ENCODE data around the gene AMBN.
"Not testable (repeated sequence)": the region's sequence is repeated elsewhere in the genome, so short reads cannot be mapped to it uniquely, and the experiment has no call there.

AMBN gene

GRCh38 chr4:70608324-70608723 lies 16.3 kb downstream of the AMBN start:
- DNase-seq (ENCODE audit: low read depth, low spot score): no peak

GRCh38 chr4:70613306-70614183 lies 21.5 kb downstream of the AMBN start:
- DNase-seq (ENCODE audit: low read depth, low spot score): no peak

- DNase-seq (ENCODE audit: low read depth, low spot score): no peak
Measured at GRCh38 chr4:70614184-70614555, 22.1 kb downstream of the AMBN start.

DNA sequence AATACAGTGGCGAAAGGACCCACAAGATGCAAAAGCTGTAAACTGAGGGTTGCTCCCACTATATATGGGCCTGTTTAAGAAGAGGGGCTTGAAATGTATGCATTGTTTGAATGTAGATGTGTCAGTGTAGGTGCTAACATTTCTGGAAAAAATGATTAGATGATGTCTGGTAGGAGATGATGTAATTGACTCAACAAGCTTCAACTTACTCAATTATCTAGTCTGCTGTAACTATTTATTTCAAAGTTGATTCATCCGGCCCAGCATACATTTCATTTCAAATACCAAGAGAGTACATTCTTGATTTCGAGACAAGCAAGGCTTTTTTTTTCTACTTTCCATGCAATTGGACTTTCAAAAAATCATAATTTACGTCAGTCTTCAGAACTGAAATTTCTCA lies 27.2 kb downstream of the AMBN start:
- no peak for DNase-seq (ENCODE audit: low read depth, low spot score)

DNA sequence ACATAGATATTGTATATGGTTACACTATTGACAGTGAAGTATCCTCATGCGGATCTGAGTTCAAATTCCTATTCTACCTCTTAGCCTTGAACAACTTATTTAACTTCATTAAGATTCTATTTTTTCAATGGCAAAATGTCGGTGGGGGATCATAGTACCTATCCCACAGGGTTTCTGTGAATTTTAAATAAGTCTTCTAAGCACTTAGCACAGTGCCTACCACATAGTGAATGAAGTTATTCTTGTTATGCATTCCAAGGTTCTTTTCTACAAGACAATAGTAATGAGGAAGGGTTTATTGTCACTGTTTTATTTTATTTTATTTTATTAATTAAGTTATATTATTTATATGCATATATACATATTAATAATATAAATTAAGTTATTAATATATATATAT lies 27.7 kb downstream of the AMBN start:
- DNase-seq (ENCODE audit: low read depth, low spot score): no peak

- DNase-seq (ENCODE audit: low read depth, low spot score): no peak
Measured at GRCh38 chr4:70623323-70623722, 31.3 kb downstream of the AMBN start.

DNA sequence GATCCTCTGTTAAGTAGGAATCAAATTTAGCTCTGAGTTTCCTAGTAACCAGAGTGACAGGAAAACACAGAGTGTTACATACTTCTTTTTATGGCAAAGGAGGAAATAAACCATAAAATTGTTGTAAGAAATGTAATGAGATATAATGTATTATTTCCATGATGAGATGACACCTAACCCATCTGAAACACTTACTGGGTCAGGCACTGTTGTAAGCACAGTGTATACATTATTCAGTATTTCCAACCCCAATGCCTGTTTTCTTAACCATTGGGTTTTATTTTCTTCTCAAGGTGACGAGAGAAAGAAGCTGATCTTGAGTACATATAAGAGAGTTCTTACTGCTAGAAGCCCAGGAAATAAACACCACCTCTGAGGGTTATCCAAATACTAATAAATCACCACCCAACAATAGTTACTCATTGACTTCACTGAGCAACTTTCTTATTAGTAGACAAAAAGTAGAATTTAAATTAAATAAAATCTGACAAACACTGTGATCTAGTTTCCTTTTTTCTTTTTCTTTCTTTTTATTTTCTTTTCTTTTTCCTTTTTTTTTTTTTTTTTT lies 32.3 kb downstream of the AMBN start:
- DNase-seq (ENCODE audit: low read depth, low spot score): no peak

DNA sequence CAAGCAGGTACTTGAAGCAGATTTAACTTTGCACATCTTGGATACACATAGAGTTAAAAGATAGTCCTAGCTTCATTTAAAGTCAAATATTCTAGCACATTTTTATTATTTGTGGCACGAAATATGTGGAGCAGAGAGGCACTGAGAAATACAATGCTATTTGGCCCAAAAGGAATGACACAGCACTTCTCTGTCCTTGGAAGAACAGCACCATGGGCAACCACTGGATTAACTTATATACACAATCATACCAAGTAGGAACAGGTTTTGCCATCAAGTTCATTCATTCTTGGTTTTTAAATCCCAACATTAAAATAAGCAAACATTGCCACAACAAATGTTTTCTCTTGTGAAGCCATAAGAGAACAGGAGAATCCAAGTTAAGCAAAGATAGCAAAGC lies 35.6 kb downstream of the AMBN start:
- no peak for DNase-seq (ENCODE audit: low read depth, low spot score)

- DNase-seq (ENCODE audit: low read depth, low spot score): no peak
Measured at GRCh38 chr4:70628444-70628843, 36.4 kb downstream of the AMBN start, which contains the start of gene ENAM. ENAM (plus strand) TSS chr4:70628744; CDS start chr4:70629501, 757 bp downstream.

GRCh38 chr4:70629469-70630090 lies 37.5 kb downstream of the AMBN start:
- no peak for DNase-seq (ENCODE audit: low read depth, low spot score)

- no peak for DNase-seq (ENCODE audit: low read depth, low spot score)
Measured at GRCh38 chr4:70630162-70630561, 38.1 kb downstream of the AMBN start.

DNA sequence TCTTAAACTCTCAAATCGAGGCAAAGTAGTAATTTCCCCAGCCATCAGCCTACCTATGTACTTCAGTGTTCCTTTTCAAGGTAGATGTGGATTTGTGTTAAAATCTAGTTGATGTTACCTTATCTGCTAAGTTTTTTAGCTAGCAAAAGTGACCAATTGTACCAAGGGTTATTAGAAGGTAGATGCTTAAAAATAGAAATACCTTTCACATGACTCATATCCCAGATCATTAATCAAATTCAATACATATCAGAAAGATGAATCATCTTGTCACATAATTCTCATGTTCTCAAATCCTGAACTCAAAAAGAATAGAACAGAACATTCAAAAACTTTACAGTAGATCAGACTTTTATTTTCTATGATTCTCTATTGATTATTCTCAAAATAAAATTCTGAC lies 40.0 kb downstream of the AMBN start:
- peak; percentile 59 for DNase-seq (ENCODE audit: low read depth, low spot score)

DNA sequence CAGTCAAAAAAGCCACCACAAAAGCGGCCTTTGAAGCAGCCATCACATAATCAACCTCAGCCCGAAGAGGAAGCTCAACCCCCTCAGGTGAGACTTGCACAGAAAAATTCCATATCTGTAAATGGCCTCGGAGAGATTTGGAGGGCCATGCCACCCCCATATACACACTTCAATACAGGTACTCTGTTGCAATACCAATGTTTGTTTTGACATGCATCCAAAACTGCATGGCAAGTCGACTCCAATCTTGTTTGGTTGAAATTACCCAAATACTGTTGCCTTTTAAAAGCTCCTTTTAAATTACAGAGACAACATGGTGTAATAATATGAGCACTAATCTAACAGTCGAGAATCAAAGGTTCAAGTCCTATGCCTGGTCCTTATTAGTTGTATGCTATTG lies 42.4 kb downstream of the AMBN start:
- no peak for DNase-seq (ENCODE audit: low read depth, low spot score)

GRCh38 chr4:70637239-70637913 lies 45.3 kb downstream of the AMBN start:
- DNase-seq (ENCODE audit: low read depth, low spot score): no peak

DNA sequence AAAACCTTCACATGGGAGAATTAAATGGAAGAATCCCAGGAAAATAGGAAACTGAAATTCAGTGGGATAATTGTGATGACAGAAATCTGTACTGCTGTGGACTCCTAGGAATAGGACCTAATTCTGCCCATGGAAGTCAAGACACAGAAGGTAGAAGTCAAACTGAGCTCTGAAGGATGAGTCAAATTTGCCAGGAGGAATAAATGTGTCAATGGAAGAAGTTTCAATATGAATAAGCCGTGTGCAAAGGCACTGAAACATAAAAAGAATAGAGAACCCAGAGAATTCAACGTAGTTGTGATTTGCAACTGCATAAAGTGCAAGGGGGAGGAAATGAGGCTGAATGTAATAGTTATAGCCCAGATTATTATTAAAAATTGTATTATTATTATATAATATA lies 48.1 kb downstream of the AMBN start:
- DNase-seq (ENCODE audit: low read depth, low spot score): no peak

GRCh38 chr4:70650741-70651140 lies 58.7 kb downstream of the AMBN start:
- DNase-seq (ENCODE audit: low read depth, low spot score): not testable (repeated sequence)

GRCh38 chr4:70651864-70652506 lies 59.9 kb downstream of the AMBN start:
- peak; percentile 39 for DNase-seq (ENCODE audit: low read depth, low spot score)

- no peak for DNase-seq (ENCODE audit: low read depth, low spot score)
Measured at GRCh38 chr4:70654605-70655011, 62.6 kb downstream of the AMBN start.

All from astrocyte of the hippocampus (primary cell).